Measurements from ENCODE around the gene CSKMT.

The CSKMT gene

GRCh38 chr11:62712276-62712812 is 47.2 kb downstream of the CSKMT start:
- no peak overlapping the region for H3K4me3 ChIP-seq (replicated peaks in 1 of 2; ENCODE audit: low read depth in 2 of 2, low read length in 2 of 2)
- DNase-seq (ENCODE audit: low read depth in 2 of 2) = no peak
- TF ChIP-seq CTCF (IDR thresholded peaks at IDR 0.05; ENCODE audit: low read depth, low read length) = no peak

GRCh38 chr11:62712861-62713260 is 47.7 kb downstream of the CSKMT start:
- H3K4me3 ChIP-seq (replicated peaks in 1 of 2; ENCODE audit: low read depth in 2 of 2, low read length in 2 of 2) = no peak overlapping the region
- DNase-seq (ENCODE audit: low read depth in 2 of 2) = no peak
- no peak for TF ChIP-seq CTCF (IDR thresholded peaks at IDR 0.05; ENCODE audit: low read depth, low read length)

- TF ChIP-seq CTCF (IDR thresholded peaks at IDR 0.05; ENCODE audit: low read depth, low read length) = no peak
- no peak for DNase-seq (ENCODE audit: low read depth in 2 of 2)
- H3K4me3 ChIP-seq (replicated peaks in 1 of 2; ENCODE audit: low read depth in 2 of 2, low read length in 2 of 2) = no peak overlapping the region
Measured at GRCh38 chr11:62713343-62713742, 48.2 kb downstream of the CSKMT start.

GRCh38 chr11:62715150-62716130 is 50.3 kb downstream of the CSKMT start:
- no peak for TF ChIP-seq CTCF (IDR thresholded peaks at IDR 0.05; ENCODE audit: low read depth, low read length)
- DNase-seq (ENCODE audit: low read depth in 2 of 2) = no peak
- no peak overlapping the region for H3K4me3 ChIP-seq (replicated peaks in 1 of 2; ENCODE audit: low read depth in 2 of 2, low read length in 2 of 2)

GRCh38 chr11:62716206-62716605 is 51.1 kb downstream of the CSKMT start:
- no peak overlapping the region for H3K4me3 ChIP-seq (replicated peaks in 1 of 2; ENCODE audit: low read depth in 2 of 2, low read length in 2 of 2)
- no peak for TF ChIP-seq CTCF (IDR thresholded peaks at IDR 0.05; ENCODE audit: low read depth, low read length)
- no peak for DNase-seq (ENCODE audit: low read depth in 2 of 2)

- DNase-seq (ENCODE audit: low read depth in 2 of 2) = no peak
- TF ChIP-seq CTCF (IDR thresholded peaks at IDR 0.05; ENCODE audit: low read depth, low read length) = no peak
- no peak overlapping the region for H3K4me3 ChIP-seq (replicated peaks in 1 of 2; ENCODE audit: low read depth in 2 of 2, low read length in 2 of 2)
Measured at GRCh38 chr11:62716816-62717215, 51.7 kb downstream of the CSKMT start.

All from cardiac fibroblast (primary cell).